HepG2 (cell line): ENCODE results near the gene KANSL3. TPM values are rescaled to one million over a fixed set of nuclear protein-coding genes. Genes with fewer than 3 reads are reported as not detected.

ENCODE experiments used
- EHMT2 ChIP-seq: fragments of 200-600 bp; sonication (generic); IDR thresholded peaks from 2 replicates; pipeline ENCODE4 v1.7.0; 2017; ENCODE audit warnings: antibody characterized with exemption, low read depth, low read length, borderline replicate concordance
- FOXK1 ChIP-seq: sonication (generic); formaldehyde crosslinking; IDR thresholded peaks from 2 replicates; pipeline ENCODE4 v1.4.0; 2020; ENCODE audit warnings: low read depth, missing genetic modification reagents, borderline replicate concordance
- IKZF1 ChIP-seq: fragments of 450-650 bp; IDR thresholded peaks from 2 replicates; pipeline ENCODE4 v1.7.1; 2016
- ISL2 ChIP-seq: sonication (generic); formaldehyde crosslinking; IDR thresholded peaks from 2 replicates; pipeline ENCODE4 v1.5.0; 2020; ENCODE audit warnings: missing genetic modification reagents
- MEF2D ChIP-seq: sonication (generic); formaldehyde crosslinking; IDR thresholded peaks from 2 replicates; pipeline ENCODE4 v1.5.1; 2020; ENCODE audit warnings: mild to moderate bottlenecking, missing genetic modification reagents
- NR0B2 ChIP-seq: sonication (generic); formaldehyde crosslinking; IDR thresholded peaks from 2 replicates; pipeline ENCODE4 v1.4.0; 2020; ENCODE audit warnings: mild to moderate bottlenecking, missing genetic modification reagents
- ONECUT2 ChIP-seq: sonication (generic); formaldehyde crosslinking; IDR thresholded peaks from 2 replicates; pipeline ENCODE4 v1.4.0; 2020; ENCODE audit warnings: missing genetic modification reagents
- PRPF4 ChIP-seq: fragments of 200-400 bp; formaldehyde crosslinking; IDR thresholded peaks from 2 replicates; pipeline ENCODE4 v1.6.1; 2016; ENCODE audit warnings: low read length, low read depth; ENCODE audit not compliant: poor library complexity, severe bottlenecking
- REXO4 ChIP-seq: sonication (generic); formaldehyde crosslinking; IDR thresholded peaks from 2 replicates; pipeline ENCODE4 v1.8.0; 2022; ENCODE audit warnings: missing genetic modification reagents, mild to moderate bottlenecking, borderline replicate concordance
- ZBTB7B ChIP-seq: sonication (generic); formaldehyde crosslinking; IDR thresholded peaks from 2 replicates; pipeline ENCODE4 v1.4.0; 2020; ENCODE audit warnings: missing genetic modification reagents
- ZNF276 ChIP-seq: sonication (generic); formaldehyde crosslinking; IDR thresholded peaks from 2 replicates; pipeline ENCODE4 v1.4.0; 2020; ENCODE audit warnings: mild to moderate bottlenecking, low read depth, missing genetic modification reagents
- ZNF430 ChIP-seq: sonication (generic); formaldehyde crosslinking; IDR thresholded peaks from 2 replicates; pipeline ENCODE4 v1.9.0; 2021; ENCODE audit warnings: mild to moderate bottlenecking, missing genetic modification reagents
- ZNF563 ChIP-seq: sonication (generic); formaldehyde crosslinking; IDR thresholded peaks from 2 replicates; pipeline ENCODE4 v1.8.0; 2022; ENCODE audit warnings: mild to moderate bottlenecking, moderate library complexity, missing genetic modification reagents
- ZNF652 ChIP-seq: IDR thresholded peaks from 2 replicates; pipeline ENCODE4 v1.6.1; 2016; ENCODE audit warnings: low read depth, borderline replicate concordance
- ZNF678 ChIP-seq: sonication (generic); formaldehyde crosslinking; IDR thresholded peaks from 2 replicates; pipeline ENCODE4 v1.4.0; 2020; ENCODE audit warnings: mild to moderate bottlenecking, missing genetic modification reagents
- ZNF746 ChIP-seq: sonication (generic); formaldehyde crosslinking; IDR thresholded peaks from 2 replicates; pipeline ENCODE4 v1.8.0; 2022; ENCODE audit warnings: mild to moderate bottlenecking, missing genetic modification reagents
- ZNF883 ChIP-seq: sonication (generic); formaldehyde crosslinking; IDR thresholded peaks from 2 replicates; pipeline ENCODE4 v1.5.1; 2020; ENCODE audit warnings: mild to moderate bottlenecking, missing genetic modification reagents; ENCODE audit errors: not compliant biosample characterization
- polyA plus RNA-seq, 8 experiments: library from polyadenylated mRNA; depleted of rRNA in 3 of 8; stranded (reverse) in 7 of 8; unstranded in 1 of 8; fragments of >200 nt; fragmentation: Illumina TruSeq in 4 of 8; extraction: Trizol in 4 of 8; gene quantifications; 2 replicates each; pipeline versions ENCODE4 v1.2.1 to v1.2.3, GENCODE V29; 2011 to 2016; ENCODE audit warnings: low read depth in 4 of 8, missing spikeins in 1 of 8, mixed read lengths in 1 of 8; ENCODE audit not compliant: insufficient read depth in 1 of 8
- total RNA-seq, 5 experiments: library from RNA; depleted of rRNA; stranded (reverse); fragments of >200 nt; fragmentation: Illumina TruSeq; extraction: Trizol; gene quantifications; 2 replicates each; pipeline ENCODE4 v1.2.3, GENCODE V29; 2016; ENCODE audit warnings: low read depth in 1 of 5
- TF ChIP-seq, protein P1 (sequence below): IDR thresholded peaks from 2 replicates; pipeline ENCODE4 v1.4.0; 2020; ENCODE audit warnings: mild to moderate bottlenecking, missing genetic modification reagents
- TF ChIP-seq, protein P2 (sequence below): sonication (generic); formaldehyde crosslinking; IDR thresholded peaks from 2 replicates; pipeline ENCODE4 v1.5.0; 2020; ENCODE audit warnings: missing genetic modification reagents
- TF ChIP-seq, protein P3 (sequence below): sonication (generic); formaldehyde crosslinking; IDR thresholded peaks from 2 replicates; pipeline ENCODE4 v1.4.0; 2020; ENCODE audit warnings: missing genetic modification reagents

KANSL3 gene
- total and polyA plus RNA-seq, 2 of the 13 experiments (the other 11 are each of a cell fraction or from before 2014, with no cell fraction given): 20.8 to 37.3 TPM

DNA sequence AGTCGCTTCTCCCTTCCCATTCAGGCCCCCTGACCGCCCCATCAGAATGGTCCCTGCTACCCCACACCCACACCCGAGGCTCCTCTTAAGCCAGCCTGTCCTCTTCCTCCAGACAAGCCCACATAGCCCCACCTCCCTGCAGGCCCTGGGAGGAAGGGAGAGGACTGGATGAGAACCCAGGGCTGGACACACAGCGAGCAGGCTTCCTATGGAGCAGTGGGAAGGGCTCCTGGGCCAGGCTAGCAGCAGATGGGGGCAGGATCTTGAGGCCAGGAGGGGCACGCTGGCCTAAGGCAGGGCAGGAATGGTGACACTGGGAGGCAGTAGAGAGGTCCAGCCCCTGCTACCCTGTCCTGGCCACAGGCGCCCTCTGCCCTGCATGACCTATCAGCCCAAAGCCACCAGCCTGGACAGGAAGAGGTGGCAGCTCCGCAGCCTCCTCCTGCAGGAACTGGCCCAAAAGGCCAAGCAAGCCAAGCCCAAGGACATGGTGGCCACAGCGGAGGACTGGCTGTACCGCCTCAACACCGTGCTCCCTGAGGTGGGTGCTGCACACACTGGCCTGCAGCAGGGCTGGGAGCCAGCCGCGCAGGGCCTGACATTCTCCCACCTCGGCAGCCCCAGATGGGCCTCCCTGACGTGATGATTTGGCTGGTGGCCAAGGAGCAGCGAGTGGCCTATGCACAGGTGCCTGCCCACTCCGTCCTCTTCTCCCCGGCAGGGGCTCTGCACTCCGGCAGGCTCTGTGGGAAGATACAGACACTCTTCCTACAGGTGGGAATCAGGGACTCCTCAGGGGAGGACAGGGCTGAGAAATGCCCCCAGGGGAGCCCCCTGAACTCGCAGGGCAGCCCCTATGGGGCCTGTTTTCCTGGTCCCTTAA is 47.7 kb upstream of the KANSL3 start (continued):
- TF ChIP-seq ZBTB7B (peak; percentile 75), MEF2D (CRISPR knock-in tag) (no peak), FOXK1 (CRISPR knock-in tag) (no peak), ONECUT2 (CRISPR knock-in tag) (no peak), EHMT2 (no peak), ZNF746 (CRISPR knock-in tag) (no peak), ZNF276 (CRISPR knock-in tag) (peak; percentile 79; the same call in 1 of the 2 replicates), ZNF678 (CRISPR knock-in tag) (no peak), IKZF1 (no peak), ZNF652 (CRISPR knock-in tag) (peak; percentile 65; the same call in 1 of the 2 replicates), PRPF4 (no peak), REXO4 (CRISPR knock-in tag) (no peak), ZNF883 (CRISPR knock-in tag) (peak; percentile 88), NR0B2 (CRISPR knock-in tag) (peak; percentile 61; the same call in 1 of the 2 replicates), ISL2 (CRISPR knock-in tag) (peak; percentile 39; the same call in 1 of the 2 replicates), ZNF563 (CRISPR knock-in tag) (no peak; the same call in 1 of the 2 replicates), ZNF430 (CRISPR knock-in tag) (peak; percentile 29; the same call in 1 of the 2 replicates)
- TF ChIP-seq, protein P1, sequence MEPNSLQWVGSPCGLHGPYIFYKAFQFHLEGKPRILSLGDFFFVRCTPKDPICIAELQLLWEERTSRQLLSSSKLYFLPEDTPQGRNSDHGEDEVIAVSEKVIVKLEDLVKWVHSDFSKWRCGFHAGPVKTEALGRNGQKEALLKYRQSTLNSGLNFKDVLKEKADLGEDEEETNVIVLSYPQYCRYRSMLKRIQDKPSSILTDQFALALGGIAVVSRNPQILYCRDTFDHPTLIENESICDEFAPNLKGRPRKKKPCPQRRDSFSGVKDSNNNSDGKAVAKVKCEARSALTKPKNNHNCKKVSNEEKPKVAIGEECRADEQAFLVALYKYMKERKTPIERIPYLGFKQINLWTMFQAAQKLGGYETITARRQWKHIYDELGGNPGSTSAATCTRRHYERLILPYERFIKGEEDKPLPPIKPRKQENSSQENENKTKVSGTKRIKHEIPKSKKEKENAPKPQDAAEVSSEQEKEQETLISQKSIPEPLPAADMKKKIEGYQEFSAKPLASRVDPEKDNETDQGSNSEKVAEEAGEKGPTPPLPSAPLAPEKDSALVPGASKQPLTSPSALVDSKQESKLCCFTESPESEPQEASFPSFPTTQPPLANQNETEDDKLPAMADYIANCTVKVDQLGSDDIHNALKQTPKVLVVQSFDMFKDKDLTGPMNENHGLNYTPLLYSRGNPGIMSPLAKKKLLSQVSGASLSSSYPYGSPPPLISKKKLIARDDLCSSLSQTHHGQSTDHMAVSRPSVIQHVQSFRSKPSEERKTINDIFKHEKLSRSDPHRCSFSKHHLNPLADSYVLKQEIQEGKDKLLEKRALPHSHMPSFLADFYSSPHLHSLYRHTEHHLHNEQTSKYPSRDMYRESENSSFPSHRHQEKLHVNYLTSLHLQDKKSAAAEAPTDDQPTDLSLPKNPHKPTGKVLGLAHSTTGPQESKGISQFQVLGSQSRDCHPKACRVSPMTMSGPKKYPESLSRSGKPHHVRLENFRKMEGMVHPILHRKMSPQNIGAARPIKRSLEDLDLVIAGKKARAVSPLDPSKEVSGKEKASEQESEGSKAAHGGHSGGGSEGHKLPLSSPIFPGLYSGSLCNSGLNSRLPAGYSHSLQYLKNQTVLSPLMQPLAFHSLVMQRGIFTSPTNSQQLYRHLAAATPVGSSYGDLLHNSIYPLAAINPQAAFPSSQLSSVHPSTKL (CRISPR knock-in tag): peak; percentile 68
- TF ChIP-seq, protein P2, sequence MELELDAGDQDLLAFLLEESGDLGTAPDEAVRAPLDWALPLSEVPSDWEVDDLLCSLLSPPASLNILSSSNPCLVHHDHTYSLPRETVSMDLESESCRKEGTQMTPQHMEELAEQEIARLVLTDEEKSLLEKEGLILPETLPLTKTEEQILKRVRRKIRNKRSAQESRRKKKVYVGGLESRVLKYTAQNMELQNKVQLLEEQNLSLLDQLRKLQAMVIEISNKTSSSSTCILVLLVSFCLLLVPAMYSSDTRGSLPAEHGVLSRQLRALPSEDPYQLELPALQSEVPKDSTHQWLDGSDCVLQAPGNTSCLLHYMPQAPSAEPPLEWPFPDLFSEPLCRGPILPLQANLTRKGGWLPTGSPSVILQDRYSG: no peak
- TF ChIP-seq, protein P3, sequence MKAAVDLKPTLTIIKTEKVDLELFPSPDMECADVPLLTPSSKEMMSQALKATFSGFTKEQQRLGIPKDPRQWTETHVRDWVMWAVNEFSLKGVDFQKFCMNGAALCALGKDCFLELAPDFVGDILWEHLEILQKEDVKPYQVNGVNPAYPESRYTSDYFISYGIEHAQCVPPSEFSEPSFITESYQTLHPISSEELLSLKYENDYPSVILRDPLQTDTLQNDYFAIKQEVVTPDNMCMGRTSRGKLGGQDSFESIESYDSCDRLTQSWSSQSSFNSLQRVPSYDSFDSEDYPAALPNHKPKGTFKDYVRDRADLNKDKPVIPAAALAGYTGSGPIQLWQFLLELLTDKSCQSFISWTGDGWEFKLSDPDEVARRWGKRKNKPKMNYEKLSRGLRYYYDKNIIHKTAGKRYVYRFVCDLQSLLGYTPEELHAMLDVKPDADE: no peak
